T-helper 1 cell (primary cell): ENCODE measurements around the gene BCL6.

Experiments used
- DNase-seq, 5 donors: peaks; one replicate each; pipeline ENCODE4 v3.0.0-alpha.2; 2012 to 2020

BCL6 gene

GRCh38 chr3:187759601-187760000 lies 14.3 kb upstream of the BCL6 start:
- DNase-seq, result no peak

- no peak for DNase-seq
Observed at GRCh38 chr3:187758318-187758955, 13.2 kb upstream of the BCL6 start.

- DNase-seq, result no peak
Observed at GRCh38 chr3:187753516-187753915, 8.2 kb upstream of the BCL6 start.

GRCh38 chr3:187750513-187751123 lies 5.3 kb upstream of the BCL6 start:
- no peak for DNase-seq

- peak in 1 of 5 donors; percentile 38 for DNase-seq
Observed at GRCh38 chr3:187750006-187750512, 4.8 kb upstream of the BCL6 start.

GRCh38 chr3:187748050-187748481 lies 2.8 kb upstream of the BCL6 start:
- peak; percentile 59 to 88 (median 73) for DNase-seq

GRCh38 chr3:187747506-187747905 lies 2.2 kb upstream of the BCL6 start:
- no peak for DNase-seq

- peak in 1 of 5 donors; percentile 63 for DNase-seq
Observed at GRCh38 chr3:187746442-187747281, 1.4 kb upstream of the BCL6 start.

GRCh38 chr3:187746059-187746441 lies 782 bp upstream of the BCL6 start:
- DNase-seq, result no peak

GRCh38 chr3:187744169-187745151 lies 808 bp downstream of the BCL6 start:
- DNase-seq, result peak in 3 of 5 donors; percentile 41 to 74 (median 51)

- DNase-seq, result peak in 2 of 5 donors; percentile 32 to 69
Observed at GRCh38 chr3:187743195-187744141, 1.8 kb downstream of the BCL6 start.

- peak in 1 of 5 donors; percentile 53 for DNase-seq
Observed at GRCh38 chr3:187742351-187743171, 2.7 kb downstream of the BCL6 start.

- peak in 4 of 5 donors; percentile 53 to 85 (median 60) for DNase-seq
Observed at GRCh38 chr3:187741403-187742350, 3.6 kb downstream of the BCL6 start.

- DNase-seq, result peak in 4 of 5 donors; percentile 51 to 70 (median 56)
Observed at GRCh38 chr3:187740421-187741399, 4.6 kb downstream of the BCL6 start.

- DNase-seq, result peak; percentile 54 to 84 (median 67)
Observed at GRCh38 chr3:187739561-187740332, 5.5 kb downstream of the BCL6 start.

GRCh38 chr3:187739094-187739560 lies 6.1 kb downstream of the BCL6 start:
- DNase-seq, result no peak
